Measurements from ENCODE around the gene DUSP6. TPM values are rescaled to one million over a fixed set of nuclear protein-coding genes. Genes with fewer than 3 reads are reported as not detected.

The DUSP6 gene
- total and polyA plus RNA-seq, 2 of the 13 experiments (the other 11 are each of a cell fraction or from before 2014, with no cell fraction given) = 40.9 to 161 TPM

GRCh38 chr12:89345830-89346740 is 6.2 kb downstream of the DUSP6 start:
- H3K27me3 ChIP-seq (ENCODE audit: control insufficient read depth in 1 of 2, insufficient read depth in 2 of 2, low read length in 2 of 2) = peaks cover 0 to 9% of the 10 kb centered on the region in 2 experiments; a peak in 1 of 5 replicates
- DNase-seq (ENCODE audit: low spot score) (no peak), FAIRE-seq (no peak), ATAC-seq (peak; percentile 41)
- no peak overlapping the region for H2AFZ ChIP-seq (ENCODE audit: low read length)
- intact Hi-C loops (cut with micrococcal nuclease; ENCODE audit: unreplicated experiment) = loop anchor here (2.0 kb wide), 1 partner anchor 295 kb away; no protein-coding TSS in a partner anchor
- no peak overlapping the region for H3K9ac ChIP-seq (ENCODE audit: insufficient read depth, low read depth, low read length)
- H3K9me3 ChIP-seq (ENCODE audit: low read length) = no peaks in the 10 kb centered on the region
- H3K36me3 ChIP-seq (replicated peaks in 1 of 2; ENCODE audit: control insufficient read depth in 1 of 2, insufficient read depth in 2 of 2, low read length in 2 of 2) = peaks cover 8 to 25% of the 10 kb centered on the region in 2 experiments
- no TSS peak for BruUV-seq (replicated peaks)
- peaks cover 39% of the 10 kb centered on the region for H4K20me1 ChIP-seq (ENCODE audit: insufficient read depth, low read length)
- peak overlapping the region; percentile 94 for H3K4me2 ChIP-seq (ENCODE audit: low read depth, low read length)
- peaks cover 37% of the 10 kb centered on the region for H3K79me2 ChIP-seq (ENCODE audit: insufficient read depth, low read length)
- ChIA-PET POLR2A (interaction anchor here (0.7 to 3.9 kb wide), 12 partner anchors 8 to 161 kb away, joined by 3 to 49 read pairs (median 4); partner anchors contain the start of gene DUSP6), CTCF (ENCODE audit: low intra/inter-chr PET ratio, low total read pairs) (no interaction called here)
- in situ Hi-C loops (cut with HindIII; ENCODE audit: extremely low pct_ligation_motif_present, low pct_unique_long_range_greater_than_20kb) = loop anchor here (25.0 kb wide), 1 partner anchor 284 kb away; no protein-coding TSS in a partner anchor
- H3K27ac ChIP-seq (ENCODE audit: extremely low read length, insufficient read depth, low read length) = peak overlapping the region; percentile 89
- peaks cover 66% of the 10 kb centered on the region for H3K4me1 ChIP-seq (ENCODE audit: insufficient read depth, low read length)
- 0 out of 6 replicates have a peak overlapping the region, but pooled peaks of 1 of the 3 experiments have one; percentile 7 for H3K4me3 ChIP-seq (replicated peaks in 1 of 3; ENCODE audit: insufficient read depth in 1 of 3, low read depth in 2 of 3, low read length in 3 of 3)
- WGBS (ENCODE audit: low lambda C conversion rate) = 62% methylated on average over 10 of the region's 10 CpGs
- TF ChIP-seq ZNF460 (CRISPR knock-in tag; IDR thresholded peaks at IDR 0.05; ENCODE audit: borderline replicate concordance) (no peak), ZNF292 (CRISPR knock-in tag; IDR thresholded peaks at IDR 0.05; ENCODE audit: borderline replicate concordance, low read depth) (no peak), PRMT3 (CRISPR knock-in tag; IDR thresholded peaks at IDR 0.05; ENCODE audit: borderline replicate concordance, low read depth) (no peak), POLR2AphosphoS5 (IDR thresholded peaks at IDR 0.05; ENCODE audit: low read depth, low read length) (no peak), KLF13 (CRISPR knock-in tag; IDR thresholded peaks at IDR 0.05) (no peak), RXRB (CRISPR knock-in tag; IDR thresholded peaks at IDR 0.05; ENCODE audit: borderline replicate concordance) (peak; percentile 32; the same call in 1 of the 2 replicates), ZBTB25 (CRISPR knock-in tag; IDR thresholded peaks at IDR 0.05) (no peak), POLR2G (IDR thresholded peaks at IDR 0.05; ENCODE audit: low read depth, low read length) (peak; percentile 21; the same call in 1 of the 2 replicates), ZBTB10 (CRISPR knock-in tag; IDR thresholded peaks at IDR 0.05; ENCODE audit: borderline replicate concordance) (no peak), RARG (CRISPR knock-in tag; IDR thresholded peaks at IDR 0.05; ENCODE audit: low read depth) (no peak)
